Activated CD8-positive, alpha-beta T cell treated with anti-CD3 and anti-CD28 coated beads for 36 hours (primary cell): Measurements from ENCODE around the gene DAPK2. TPM values are rescaled to one million over a fixed set of nuclear protein-coding genes. Genes with fewer than 3 reads are reported as not detected.
A peak's percentile ranks its signal among the peaks of the same experiment; 100 is the strongest.
"Not testable (repeated sequence)": the region's sequence is repeated elsewhere in the genome, so short reads cannot be mapped to it uniquely, and the experiment has no call there.

ENCODE experiments used
- ATAC-seq: fragments of 200-7000 bp; cut with Tn5 transposase; one replicate; pipeline ENCODE4 v1.10.0; 2021; ENCODE audit warnings: mild to moderate bottlenecking, moderate library complexity
- CTCF ChIA-PET: fragments of 350-600 bp; sonication (Branson Sonifier 250); formaldehyde crosslinking; loops from one replicate; lab custom pipeline; 2021; ENCODE audit warnings: antibody characterized with exemption; lab: Charles Lee
- POLR2A ChIA-PET: fragments of 350-600 bp; sonication (Branson Sonifier 250); formaldehyde crosslinking; loops from one replicate; lab custom pipeline; 2021; ENCODE audit warnings: antibody characterized with exemption; lab: Charles Lee
- DNase-seq: peaks from one replicate; pipeline ENCODE4 v3.0.0-alpha.2; 2020
- H3K27ac Mint-ChIP-seq: one replicate; pipeline ENCODE4 v1.8.0; 2021; ENCODE audit warnings: mild to moderate bottlenecking, mixed read lengths
- H3K27me3 Mint-ChIP-seq: one replicate; pipeline ENCODE4 v1.8.0; 2021; ENCODE audit warnings: mixed read lengths
- H3K36me3 Mint-ChIP-seq: one replicate; pipeline ENCODE4 v1.8.0; 2021; ENCODE audit warnings: low read depth, mixed read lengths
- H3K4me1 Mint-ChIP-seq: one replicate; pipeline ENCODE4 v1.8.0; 2021; ENCODE audit warnings: low read depth, mixed read lengths
- H3K4me3 Mint-ChIP-seq: one replicate; pipeline ENCODE4 v1.8.0; 2021; ENCODE audit warnings: mild to moderate bottlenecking, moderate library complexity, mixed read lengths
- H3K9me3 Mint-ChIP-seq: one replicate; pipeline ENCODE4 v1.8.0; 2021; ENCODE audit warnings: mixed read lengths
- intact Hi-C: fragments of 100-400 bp; cut with micrococcal nuclease; formaldehyde crosslinking; loops from one replicate; pipeline ENCODE4 v1.10.0; 2022
- total RNA-seq, 2 experiments: library from RNA; stranded (reverse); gene quantifications; one replicate each; pipeline ENCODE4 v1.2.3, GENCODE V29; 2021
- TF ChIP-seq, protein P1 (sequence below): fragments of 200-600 bp; IDR thresholded peaks from one replicate; pipeline ENCODE4 v1.8.0; 2022; ENCODE audit warnings: antibody characterized with exemption, mild to moderate bottlenecking

Gene DAPK2
- total RNA-seq, 2 experiments from 2014 or later: 1.2 to 1.5 TPM

DNA sequence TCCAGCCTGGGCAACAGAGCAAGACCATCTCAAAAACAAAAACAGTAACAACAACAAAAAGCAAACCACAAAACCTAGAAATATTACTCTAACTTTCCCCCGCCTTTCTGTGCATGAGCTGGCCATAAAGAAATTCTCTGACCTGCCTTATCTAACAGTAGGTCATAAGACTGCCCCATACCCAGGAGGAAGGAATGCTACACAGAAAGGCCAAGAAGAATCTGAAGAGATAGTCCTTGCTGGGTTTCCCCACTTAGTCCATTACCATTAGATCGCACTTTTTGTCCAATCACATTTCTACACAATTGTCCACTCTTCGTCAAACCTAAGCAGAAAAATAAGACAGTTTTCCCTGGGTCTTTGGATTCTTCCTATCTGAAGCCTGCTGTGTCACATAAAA lies 23.8 kb upstream of the DAPK2 start:
- TF ChIP-seq, protein P1, sequence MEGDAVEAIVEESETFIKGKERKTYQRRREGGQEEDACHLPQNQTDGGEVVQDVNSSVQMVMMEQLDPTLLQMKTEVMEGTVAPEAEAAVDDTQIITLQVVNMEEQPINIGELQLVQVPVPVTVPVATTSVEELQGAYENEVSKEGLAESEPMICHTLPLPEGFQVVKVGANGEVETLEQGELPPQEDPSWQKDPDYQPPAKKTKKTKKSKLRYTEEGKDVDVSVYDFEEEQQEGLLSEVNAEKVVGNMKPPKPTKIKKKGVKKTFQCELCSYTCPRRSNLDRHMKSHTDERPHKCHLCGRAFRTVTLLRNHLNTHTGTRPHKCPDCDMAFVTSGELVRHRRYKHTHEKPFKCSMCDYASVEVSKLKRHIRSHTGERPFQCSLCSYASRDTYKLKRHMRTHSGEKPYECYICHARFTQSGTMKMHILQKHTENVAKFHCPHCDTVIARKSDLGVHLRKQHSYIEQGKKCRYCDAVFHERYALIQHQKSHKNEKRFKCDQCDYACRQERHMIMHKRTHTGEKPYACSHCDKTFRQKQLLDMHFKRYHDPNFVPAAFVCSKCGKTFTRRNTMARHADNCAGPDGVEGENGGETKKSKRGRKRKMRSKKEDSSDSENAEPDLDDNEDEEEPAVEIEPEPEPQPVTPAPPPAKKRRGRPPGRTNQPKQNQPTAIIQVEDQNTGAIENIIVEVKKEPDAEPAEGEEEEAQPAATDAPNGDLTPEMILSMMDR: no peak
- ChIA-PET CTCF (interaction anchor here (0.9 to 9.6 kb wide), 12 partner anchors 8 to 604 kb away, joined by 3 to 95 read pairs (median 7); no protein-coding TSS in a partner anchor), POLR2A (no interaction called here)
- intact Hi-C loops: no loop called here
- Mint-ChIP-seq H3K9me3 (no peaks in the 10 kb centered on the region), H3K27ac (no peak overlapping the region), H3K27me3 (no peaks in the 10 kb centered on the region), H3K4me3 (no peak overlapping the region), H3K36me3 (peaks cover 8% of the 10 kb centered on the region), H3K4me1 (peaks cover 4% of the 10 kb centered on the region)
- DNase-seq (no peak), ATAC-seq (no peak)

DNA sequence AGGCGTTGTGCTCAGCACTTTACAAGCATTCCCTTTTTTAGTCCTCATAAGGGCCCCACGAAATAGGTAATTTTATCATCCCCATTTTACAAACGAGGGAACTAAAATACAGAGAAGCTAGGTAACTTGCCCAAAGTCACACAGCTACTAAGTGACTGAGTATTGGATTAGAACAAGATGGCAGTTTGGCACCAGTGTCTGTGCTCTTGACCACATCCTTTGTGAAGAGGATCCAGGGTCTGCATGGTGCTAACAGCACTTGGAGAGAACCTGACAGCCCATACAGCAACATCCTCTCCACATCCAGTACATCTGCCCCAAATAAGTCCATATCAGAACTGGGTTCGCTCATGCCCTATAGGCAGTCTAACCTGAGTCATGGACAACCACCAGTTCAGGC lies 21.8 kb upstream of the DAPK2 start:
- peaks cover 4% of the 10 kb centered on the region for H3K4me1 Mint-ChIP-seq

DNA sequence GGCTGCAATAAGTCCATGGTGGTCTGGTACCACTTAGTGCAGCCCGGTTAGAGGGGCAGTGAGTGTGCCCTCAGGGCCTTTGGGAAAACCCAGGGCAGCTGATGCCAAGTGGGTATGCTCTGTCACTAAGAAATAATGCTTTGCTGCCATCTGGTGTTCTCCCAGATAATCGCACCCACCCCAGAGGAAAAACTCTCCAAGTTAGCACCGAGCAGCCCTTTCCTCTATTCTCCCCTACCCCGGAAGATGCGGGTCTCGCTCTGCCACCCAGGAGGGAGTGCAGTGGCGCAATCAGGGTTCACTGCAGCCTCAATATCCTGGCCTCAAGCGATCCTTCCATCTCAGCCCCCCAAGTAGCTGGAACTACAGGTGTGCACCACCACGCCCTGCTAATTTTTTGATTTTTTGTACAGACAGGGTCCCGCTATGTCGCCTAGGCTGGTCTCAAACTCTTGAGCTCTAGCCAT lies 21.3 kb upstream of the DAPK2 start:
- H3K4me3 Mint-ChIP-seq: no peak overlapping the region

More for the DNA sequence above, 21.8 kb upstream of the DAPK2 start:
- CTCF ChIA-PET: interaction anchor here (0.6 to 9.6 kb wide), 53 partner anchors 11 to 602 kb away, joined by 3 to 95 read pairs (median 5); partner anchors contain the start of genes CIAO2A and DAPK2
- POLR2A ChIA-PET: interaction anchor here (0.8 to 1.5 kb wide), 2 partner anchors 25 to 235 kb away, joined by 3 read pairs; partner anchors contain the start of gene CIAO2A
- H3K36me3 Mint-ChIP-seq: peaks cover 8% of the 10 kb centered on the region
- no peak for DNase-seq
- H3K27ac Mint-ChIP-seq: no peak overlapping the region
- no peaks in the 10 kb centered on the region for H3K9me3 Mint-ChIP-seq
- intact Hi-C loops: loop anchor here (5.0 to 10.0 kb wide), 2 partner anchors 316 to 453 kb away; no protein-coding TSS in a partner anchor
- TF ChIP-seq, protein P1: no peak
- no peak for ATAC-seq
- no peaks in the 10 kb centered on the region for H3K27me3 Mint-ChIP-seq
- H3K4me3 Mint-ChIP-seq: no peak overlapping the region

DNA sequence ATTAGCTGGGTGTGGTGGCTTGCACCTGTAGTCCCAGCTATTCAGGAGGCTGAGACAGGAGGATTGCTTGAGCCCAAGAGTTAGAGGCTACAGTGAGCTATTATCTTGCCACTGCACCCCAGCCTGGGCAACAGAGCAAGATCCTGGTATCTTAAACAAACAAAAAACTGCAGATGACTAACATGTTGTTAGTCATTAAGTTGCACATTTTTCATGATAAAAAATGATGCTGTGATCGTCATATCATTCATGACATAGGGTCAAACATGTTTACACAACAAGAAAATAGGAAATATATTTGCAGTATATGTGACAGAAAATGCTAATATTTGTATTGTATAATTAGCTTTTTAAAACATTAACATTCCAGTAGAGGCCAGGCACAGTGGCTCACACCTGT lies 20.2 kb upstream of the DAPK2 start:
- Mint-ChIP-seq H3K4me3 (no peak overlapping the region), H3K9me3 (no peaks in the 10 kb centered on the region), H3K36me3 (peaks cover 2% of the 10 kb centered on the region), H3K27ac (no peak overlapping the region), H3K27me3 (no peaks in the 10 kb centered on the region), H3K4me1 (peaks cover 4% of the 10 kb centered on the region)
- ATAC-seq (no peak), DNase-seq (no peak)
- ChIA-PET CTCF (interaction anchor here (0.8 to 9.6 kb wide), 14 partner anchors 8 to 455 kb away, joined by 3 to 95 read pairs (median 12); partner anchors contain the start of gene DAPK2), POLR2A (interaction anchor here (1.5 kb wide), 1 partner anchor 233 kb away, joined by 3 read pairs; no protein-coding TSS in a partner anchor)
- intact Hi-C loops: loop anchor here (5.0 to 10.0 kb wide), 2 partner anchors 314 to 452 kb away; no protein-coding TSS in a partner anchor
- TF ChIP-seq, protein P1: no peak

More for the DNA sequence above, 21.3 kb upstream of the DAPK2 start:
- Mint-ChIP-seq H3K36me3 (peaks cover 8% of the 10 kb centered on the region), H3K27ac (no peak overlapping the region), H3K4me1 (peaks cover 4% of the 10 kb centered on the region), H3K9me3 (no peaks in the 10 kb centered on the region), H3K27me3 (no peaks in the 10 kb centered on the region)
- peak; percentile 89 for ATAC-seq
- DNase-seq: peak; percentile 80
- ChIA-PET CTCF (interaction anchor here (0.6 to 9.6 kb wide), 60 partner anchors 11 to 601 kb away, joined by 3 to 95 read pairs (median 4); partner anchors contain the start of genes CIAO2A and DAPK2), POLR2A (interaction anchor here (0.8 to 1.5 kb wide), 2 partner anchors 26 to 235 kb away, joined by 3 read pairs; partner anchors contain the start of gene CIAO2A)
- intact Hi-C loops: loop anchor here (5.0 to 10.0 kb wide), 2 partner anchors 315 to 453 kb away; no protein-coding TSS in a partner anchor
- TF ChIP-seq, protein P1: peak; percentile 81

DNA sequence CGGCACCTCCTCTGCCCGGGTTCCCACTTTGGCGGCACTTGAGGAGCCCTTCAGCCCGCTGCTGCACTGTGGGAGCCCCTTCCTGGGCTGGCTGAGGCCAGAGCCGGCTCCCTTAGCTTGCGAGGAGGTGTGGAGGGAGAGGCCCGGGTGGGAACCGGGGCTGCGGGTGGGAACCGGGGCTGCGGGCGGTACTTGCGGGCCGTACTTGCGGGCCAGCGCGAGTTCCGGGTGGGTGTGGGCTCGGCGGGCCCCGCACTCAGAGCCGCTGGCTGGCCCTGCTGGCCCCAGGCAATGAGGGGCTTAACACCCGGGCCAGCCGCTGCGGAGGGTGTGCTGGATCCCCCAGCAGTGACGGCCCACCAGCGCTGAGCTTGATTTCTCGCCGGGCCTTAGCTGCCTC lies 14.4 kb upstream of the DAPK2 start:
- Mint-ChIP-seq H3K4me1 (no peaks in the 10 kb centered on the region), H3K27ac (no peak overlapping the region), H3K27me3 (no peaks in the 10 kb centered on the region), H3K4me3 (no peak overlapping the region), H3K36me3 (no peaks in the 10 kb centered on the region), H3K9me3 (no peaks in the 10 kb centered on the region)
- ATAC-seq (no peak), DNase-seq (no peak)
- ChIA-PET POLR2A (no interaction called here), CTCF (interaction anchor here (1.6 kb wide), 1 partner anchor 14 kb away, joined by 3 read pairs; the partner anchor contains the start of gene DAPK2)
- TF ChIP-seq, protein P1: no peak
- intact Hi-C loops: loop anchor here (10.0 kb wide), 1 partner anchor 446 kb away; no protein-coding TSS in a partner anchor

DNA sequence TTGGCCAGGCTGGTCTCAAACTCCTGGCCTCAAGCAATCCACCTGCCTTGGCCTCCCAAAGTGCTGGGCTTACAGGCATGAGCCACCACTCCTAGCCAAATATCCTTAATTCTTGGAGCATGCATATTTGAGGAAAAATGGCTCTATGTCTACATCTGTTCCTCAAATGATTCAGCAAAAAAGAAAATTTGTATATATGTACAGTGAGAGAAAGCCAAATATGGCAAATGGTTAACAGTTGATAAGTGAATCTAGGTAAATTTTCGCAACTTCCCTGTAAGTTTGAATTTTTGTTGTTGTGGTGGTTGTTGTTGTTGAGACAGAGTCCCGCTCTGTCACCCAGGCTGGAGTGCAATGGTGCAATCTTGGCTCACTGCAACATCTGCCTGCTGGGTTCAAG lies 12.8 kb upstream of the DAPK2 start:
- POLR2A ChIA-PET, H3K36me3 Mint-ChIP-seq, intact Hi-C loops, H3K27ac Mint-ChIP-seq, H3K27me3 Mint-ChIP-seq, H3K4me3 Mint-ChIP-seq, H3K4me1 Mint-ChIP-seq, ATAC-seq, H3K9me3 Mint-ChIP-seq, DNase-seq: not testable (repeated sequence)
- CTCF ChIA-PET: interaction anchor here (1.6 kb wide), 1 partner anchor 13 kb away, joined by 3 read pairs; the partner anchor contains the start of gene DAPK2
